GM08714 (cell line): ENCODE measurements around the gene PIK3R1.

Experiments used
- H3K4me3 ChIP-seq: fragments of 200-500 bp; sonication (Bioruptor generic); 2 replicates; pipeline ENCODE4 v1.5.1; 2014; ENCODE audit warnings: mild to moderate bottlenecking, low read length, inconsistent platforms
- ZNF274 ChIP-seq: IDR thresholded peaks from 2 replicates; pipeline ENCODE4 v1.6.1; 2012; ENCODE audit warnings: mild to moderate bottlenecking, low read depth, low read length

PIK3R1 gene

DNA sequence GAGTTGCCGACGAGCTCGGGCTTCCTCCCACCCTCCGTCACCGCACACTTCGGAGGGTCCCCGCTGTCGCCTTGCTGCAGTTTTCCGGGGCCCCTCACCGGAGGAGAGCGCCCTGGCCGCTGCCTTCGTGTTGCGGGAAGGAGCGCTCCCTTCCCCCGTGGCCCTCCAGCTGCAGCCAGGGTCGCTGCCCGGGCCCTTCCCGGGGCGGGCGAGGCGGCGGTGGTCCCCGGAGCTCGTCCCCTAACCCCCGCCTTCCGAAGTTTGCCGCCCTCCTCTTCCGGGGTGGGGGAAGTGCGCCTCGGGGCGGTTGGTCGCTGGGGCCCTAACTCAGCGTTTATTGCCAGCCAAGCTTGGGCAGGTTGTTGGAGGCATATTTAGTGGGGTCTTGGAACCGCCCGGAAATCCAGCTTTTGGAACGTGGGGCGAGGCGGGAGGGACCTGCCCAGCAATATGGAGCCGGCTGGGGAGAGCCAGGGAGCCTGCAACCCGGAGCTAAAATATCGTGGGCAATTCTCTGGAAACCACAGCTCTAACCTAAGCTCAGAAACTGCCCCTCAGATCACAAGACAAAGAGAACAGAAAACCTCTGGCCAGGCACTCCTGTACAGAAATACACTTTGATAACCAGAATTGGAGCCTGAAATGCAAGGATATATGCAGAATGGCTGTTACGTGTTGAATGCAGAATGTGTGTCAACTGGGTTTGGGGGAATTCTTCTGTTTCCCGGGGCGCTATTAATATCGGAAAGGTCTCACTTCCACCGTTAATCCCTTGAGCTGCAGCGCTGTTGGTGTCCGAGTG, 890 bp downstream of the PIK3R1 start:
- TF ChIP-seq ZNF274 = no peak
- H3K4me3 ChIP-seq = peak overlapping the region; percentile 98

- no peak for TF ChIP-seq ZNF274
- H3K4me3 ChIP-seq = peak overlapping the region; percentile 98
Measured at GRCh38 chr5:68217047-68217355, 1.4 kb downstream of the PIK3R1 start.

DNA sequence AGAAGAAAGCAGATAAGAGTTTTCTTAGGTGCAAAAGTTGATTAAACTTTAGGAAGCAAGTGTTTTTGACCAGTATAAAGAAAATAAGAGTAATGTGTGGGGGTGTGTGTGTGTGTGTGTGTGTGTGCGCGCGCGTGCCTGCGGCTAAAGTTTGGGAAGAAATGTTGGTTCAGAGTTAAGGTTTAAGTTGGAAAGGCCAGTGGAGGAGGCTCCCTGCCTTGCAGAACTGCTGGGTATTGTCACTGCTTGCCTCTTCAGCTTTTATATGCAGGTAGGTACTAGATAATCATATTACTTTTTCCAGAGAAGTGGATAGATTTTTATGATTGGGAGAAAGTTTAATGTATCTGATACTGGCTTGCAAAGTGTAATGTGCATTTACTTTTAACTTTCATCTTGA, 2.0 kb downstream of the PIK3R1 start:
- TF ChIP-seq ZNF274 = no peak

GRCh38 chr5:68219161-68219816, 3.7 kb downstream of the PIK3R1 start:
- H3K4me3 ChIP-seq = no peak overlapping the region; the same call in none of the 2 replicates
- TF ChIP-seq ZNF274 = no peak

More for the DNA sequence above, 2.0 kb downstream of the PIK3R1 start:
- H3K4me3 ChIP-seq = peak overlapping the region; percentile 98

GRCh38 chr5:68220260-68220659, 4.7 kb downstream of the PIK3R1 start:
- TF ChIP-seq ZNF274 = no peak
- H3K4me3 ChIP-seq = no peak overlapping the region

DNA sequence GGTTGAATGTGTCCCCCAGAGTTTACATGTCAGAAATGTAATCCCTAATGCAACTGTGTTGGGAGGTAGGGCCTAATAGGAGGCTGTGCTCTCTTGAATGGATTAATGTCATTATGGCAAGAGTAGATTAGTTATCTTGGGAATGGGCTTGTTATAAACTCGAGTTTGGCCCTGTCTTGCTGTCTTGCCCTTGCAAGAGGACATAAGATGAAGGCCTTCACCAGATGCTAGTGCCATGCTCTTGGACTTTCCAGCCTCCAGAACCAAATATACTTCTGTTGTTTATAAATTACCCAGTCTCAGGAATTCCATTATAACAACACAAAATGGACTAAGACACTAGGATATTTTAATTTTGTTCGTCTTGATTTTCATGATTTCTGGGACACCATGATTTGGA, 5.4 kb downstream of the PIK3R1 start:
- TF ChIP-seq ZNF274 = no peak
- no peak overlapping the region for H3K4me3 ChIP-seq

- H3K4me3 ChIP-seq = no peak overlapping the region
- TF ChIP-seq ZNF274 = no peak
Measured at GRCh38 chr5:68221488-68221887, 5.9 kb downstream of the PIK3R1 start.

GRCh38 chr5:68222310-68222709, 6.8 kb downstream of the PIK3R1 start:
- TF ChIP-seq ZNF274 = no peak
- no peak overlapping the region for H3K4me3 ChIP-seq

- no peak overlapping the region for H3K4me3 ChIP-seq
- no peak for TF ChIP-seq ZNF274
Measured at GRCh38 chr5:68222824-68223354, 7.3 kb downstream of the PIK3R1 start.

DNA sequence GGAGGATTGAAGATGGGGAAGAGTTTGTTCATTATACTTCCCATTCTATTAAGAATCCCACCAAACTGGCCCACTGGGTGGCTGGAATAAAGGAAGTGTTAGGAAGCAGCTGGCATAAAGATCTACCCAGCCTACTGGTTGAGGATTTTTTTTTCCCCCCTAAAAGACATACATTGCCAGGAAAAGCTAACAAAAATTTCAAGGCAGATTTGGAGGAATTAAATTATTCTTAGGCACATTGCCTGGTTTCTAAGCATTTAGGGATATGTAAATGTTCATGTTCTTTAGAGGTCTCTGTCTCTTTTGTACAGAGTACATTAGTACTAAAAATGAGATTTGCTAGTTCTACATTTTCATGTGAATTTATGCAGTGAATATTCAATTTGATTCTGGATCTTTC, 8.3 kb downstream of the PIK3R1 start:
- TF ChIP-seq ZNF274 = no peak
- H3K4me3 ChIP-seq = no peak overlapping the region

DNA sequence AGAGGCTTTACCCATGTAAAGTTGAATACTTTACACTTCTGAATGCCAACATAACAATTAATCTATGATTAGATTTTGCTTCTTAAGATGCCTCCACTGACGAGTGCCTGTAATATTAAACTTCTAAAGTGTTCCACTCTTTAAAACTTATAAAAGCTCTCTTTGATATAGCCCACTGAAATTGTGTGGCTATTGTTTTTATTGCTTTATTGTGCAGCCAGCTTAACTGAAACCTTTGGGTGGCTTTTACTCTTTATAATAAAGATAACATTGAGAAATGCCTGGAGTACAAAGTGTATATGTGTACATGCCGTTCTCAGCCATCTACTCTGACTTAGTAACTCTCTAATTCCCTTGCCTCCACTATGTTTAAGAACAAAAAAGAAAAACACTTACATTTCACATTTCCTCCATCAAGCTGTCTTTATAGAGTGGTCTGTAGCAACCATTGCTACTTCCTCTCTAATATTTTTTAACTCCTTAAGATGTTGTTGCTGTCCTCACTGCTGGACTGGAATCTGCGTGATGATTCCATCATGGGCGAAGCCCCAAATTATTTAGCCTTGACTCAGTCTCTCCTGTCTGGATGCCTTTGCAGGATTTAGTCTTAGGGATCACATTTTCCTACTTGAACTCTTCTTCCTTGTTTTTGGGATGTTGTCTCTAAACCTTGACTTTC, 9.1 kb downstream of the PIK3R1 start:
- no peak overlapping the region for H3K4me3 ChIP-seq
- no peak for TF ChIP-seq ZNF274

DNA sequence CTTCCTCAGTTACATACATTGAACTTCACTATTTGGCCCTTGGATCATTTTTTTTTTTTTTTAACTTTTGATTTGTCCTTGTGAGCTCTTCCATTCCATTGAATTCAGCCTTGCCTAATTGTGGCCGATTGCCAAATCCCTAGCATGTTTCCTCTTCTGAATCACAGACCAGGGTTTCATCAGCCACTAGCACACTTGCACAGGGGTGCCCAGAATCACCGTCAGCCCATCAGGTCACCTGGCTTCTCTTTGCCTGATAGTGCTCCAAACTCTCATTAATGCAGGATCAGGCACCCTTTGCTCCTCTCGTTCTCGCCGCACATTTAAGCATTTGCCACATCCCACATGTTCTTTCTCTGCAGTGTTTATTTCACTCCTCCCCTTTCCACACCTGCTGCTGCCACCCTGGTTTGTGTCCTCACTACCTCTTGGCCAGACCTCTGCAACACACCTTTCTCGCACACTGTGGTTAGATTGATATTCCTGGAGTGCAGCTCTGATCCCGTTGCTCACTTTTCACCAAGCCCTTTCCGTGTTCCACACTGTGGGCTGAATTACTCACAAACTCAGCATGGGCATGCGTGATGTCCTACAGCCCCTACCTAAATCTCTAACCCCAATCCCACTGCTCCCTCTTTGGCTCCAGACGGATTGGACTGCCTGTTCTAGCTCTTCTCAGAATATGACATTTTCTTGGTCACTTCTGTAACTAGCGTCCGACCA, 9.8 kb downstream of the PIK3R1 start:
- H3K4me3 ChIP-seq = no peak overlapping the region
- TF ChIP-seq ZNF274 = no peak

- H3K4me3 ChIP-seq = no peak overlapping the region
- no peak for TF ChIP-seq ZNF274
Measured at GRCh38 chr5:68225911-68226545, 10.5 kb downstream of the PIK3R1 start.

DNA sequence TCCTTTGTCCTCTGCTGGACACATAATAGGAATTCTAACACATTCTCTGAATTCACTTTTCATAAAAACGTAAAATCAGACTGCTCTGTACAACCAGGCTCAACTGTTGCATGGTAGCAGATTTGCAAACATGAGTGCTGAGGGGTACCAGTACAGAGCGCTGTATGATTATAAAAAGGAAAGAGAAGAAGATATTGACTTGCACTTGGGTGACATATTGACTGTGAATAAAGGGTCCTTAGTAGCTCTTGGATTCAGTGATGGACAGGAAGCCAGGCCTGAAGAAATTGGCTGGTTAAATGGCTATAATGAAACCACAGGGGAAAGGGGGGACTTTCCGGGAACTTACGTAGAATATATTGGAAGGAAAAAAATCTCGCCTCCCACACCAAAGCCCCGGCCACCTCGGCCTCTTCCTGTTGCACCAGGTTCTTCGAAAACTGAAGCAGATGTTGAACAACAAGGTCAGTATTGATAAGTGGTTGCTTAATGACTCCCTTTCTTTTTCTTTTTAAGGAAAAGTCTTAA, 11.1 kb downstream of the PIK3R1 start:
- H3K4me3 ChIP-seq = no peak overlapping the region

More for the DNA sequence above, 11.1 kb downstream of the PIK3R1 start:
- no peak for TF ChIP-seq ZNF274
